PC-9 (cell line): ENCODE data around the gene OR8D2. TPM values are rescaled to one million over a fixed set of nuclear protein-coding genes. Genes with fewer than 3 reads are reported as not detected.

ENCODE experiments used
- BruUV-seq: library from RNA; stranded (reverse); fragments of 400-500 nt; replicated peaks from 2 replicates; lab custom pipeline; 2021; lab: Mats Ljungman, UMichigan
- CTCF ChIA-PET: fragments of 300-600 bp; sonication (Branson Sonifier 250); formaldehyde crosslinking; loops from one replicate; lab custom pipeline; 2022; ENCODE audit warnings: antibody characterized with exemption; lab: Charles Lee
- POLR2A ChIA-PET: fragments of 300-600 bp; sonication (Branson Sonifier 250); formaldehyde crosslinking; loops from one replicate; lab custom pipeline; 2022; ENCODE audit warnings: antibody characterized with exemption; ENCODE audit not compliant: unreplicated experiment; lab: Charles Lee
- DNase-seq, 2 experiments: peaks; one replicate each; pipeline versions ENCODE4 v3.0.0 to v3.0.0-alpha.2; 2015 to 2022; ENCODE audit warnings: mixed read lengths in 1 of 2
- H2AFZ ChIP-seq: fragments of 200-600 bp; sonication (generic); 2 replicates; pipeline ENCODE4 v1.8.1; 2017; ENCODE audit warnings: antibody characterized with exemption
- H3F3A ChIP-seq: fragments of 200-600 bp; sonication (generic); 2 replicates; pipeline ENCODE4 v1.8.1; 2017; ENCODE audit warnings: antibody characterized with exemption, mild to moderate bottlenecking, low read depth; ENCODE audit not compliant: insufficient read depth
- H3K27ac ChIP-seq: fragments of 200-600 bp; sonication (generic); 2 replicates; pipeline ENCODE4 v1.6.1; 2016; ENCODE audit warnings: mixed run types
- H3K27me3 ChIP-seq: fragments of 200-600 bp; sonication (generic); 2 replicates; pipeline ENCODE4 v1.6.1; 2016; ENCODE audit warnings: low read depth, mixed run types; ENCODE audit not compliant: insufficient read depth
- H3K36me3 ChIP-seq: fragments of 200-600 bp; sonication (generic); 2 replicates; pipeline ENCODE4 v1.6.1; 2016; ENCODE audit warnings: low read depth, mixed run types
- H3K4me1 ChIP-seq: fragments of 200-600 bp; sonication (generic); replicated peaks from 2 replicates; pipeline ENCODE4 v1.6.1; 2016; ENCODE audit warnings: mixed run types; ENCODE audit not compliant: insufficient read depth
- H3K4me2 ChIP-seq: fragments of 200-600 bp; sonication (generic); 2 replicates; pipeline ENCODE4 v1.6.1; 2017; ENCODE audit warnings: mixed run types
- H3K4me3 ChIP-seq: fragments of 200-600 bp; sonication (generic); 2 replicates; pipeline ENCODE4 v1.6.1; 2016; ENCODE audit warnings: mixed run types
- H3K79me2 ChIP-seq: fragments of 200-600 bp; sonication (generic); 2 replicates; pipeline ENCODE4 v1.6.1; 2017; ENCODE audit warnings: low read depth, mixed run types
- H3K9me2 ChIP-seq: fragments of 200-600 bp; sonication (generic); 2 replicates; pipeline ENCODE4 v1.8.1; 2017; ENCODE audit warnings: mild to moderate bottlenecking; ENCODE audit not compliant: insufficient read depth
- H3K9me3 ChIP-seq: fragments of 200-600 bp; sonication (generic); 2 replicates; pipeline ENCODE4 v1.8.1; 2016; ENCODE audit warnings: low read depth; ENCODE audit not compliant: insufficient read depth
- H4K20me1 ChIP-seq: fragments of 200-600 bp; sonication (generic); 2 replicates; pipeline ENCODE4 v1.8.1; 2017; ENCODE audit not compliant: insufficient read depth
- CTCF ChIP-seq: fragments of 200-600 bp; sonication (generic); conservative IDR thresholded peaks from 2 replicates; pipeline ENCODE4 v1.6.1; 2017; ENCODE audit warnings: mixed run types, antibody characterized with exemption, mild to moderate bottlenecking, moderate library complexity
- EZH2 ChIP-seq: fragments of 200-600 bp; sonication (generic); IDR thresholded peaks from 2 replicates; pipeline ENCODE4 v1.8.0; 2017; ENCODE audit warnings: antibody characterized with exemption, low read depth
- intact Hi-C: fragments of 100-400 bp; cut with micrococcal nuclease; formaldehyde crosslinking; loops from one replicate; pipeline ENCODE4 v1.10.0; 2022; ENCODE audit not compliant: unreplicated experiment
- total RNA-seq: library from RNA; stranded (reverse); gene quantifications from 2 replicates; pipeline ENCODE4 v1.2.3, GENCODE V29; 2021

Gene OR8D2
- total RNA-seq, 1 experiment from 2014 or later = not detected

- H3K4me3 ChIP-seq = no peak overlapping the region
- ChIA-PET POLR2A (no interaction called here), CTCF (no interaction called here)
- TF ChIP-seq EZH2 (no peak), CTCF (no peak)
- H4K20me1 ChIP-seq = no peaks in the 10 kb centered on the region
- H3K9me2 ChIP-seq = no peaks in the 10 kb centered on the region
- no TSS peak for BruUV-seq
- no peaks in the 10 kb centered on the region for H3F3A ChIP-seq
- intact Hi-C loops = no loop called here
- H3K36me3 ChIP-seq = no peaks in the 10 kb centered on the region
- H3K79me2 ChIP-seq = no peaks in the 10 kb centered on the region
- no peaks in the 10 kb centered on the region for H3K27me3 ChIP-seq
- H3K9me3 ChIP-seq = no peaks in the 10 kb centered on the region
- no peak overlapping the region for H3K4me2 ChIP-seq
- DNase-seq = no peak
- no peaks in the 10 kb centered on the region for H3K4me1 ChIP-seq
- no peak overlapping the region for H3K27ac ChIP-seq
- no peak overlapping the region for H2AFZ ChIP-seq
Observed at GRCh38 chr11:124277804-124278203, 42.2 kb downstream of the OR8D2 start.

- Histone ChIP-seq H2AFZ (no peak overlapping the region), H4K20me1 (no peaks in the 10 kb centered on the region), H3K4me3 (no peak overlapping the region), H3K27ac (no peak overlapping the region), H3K9me2 (no peaks in the 10 kb centered on the region), H3K36me3 (no peaks in the 10 kb centered on the region), H3K27me3 (no peaks in the 10 kb centered on the region), H3K4me1 (no peaks in the 10 kb centered on the region), H3K79me2 (no peaks in the 10 kb centered on the region), H3F3A (no peaks in the 10 kb centered on the region), H3K9me3 (no peaks in the 10 kb centered on the region), H3K4me2 (no peak overlapping the region)
- no TSS peak for BruUV-seq
- ChIA-PET CTCF (no interaction called here), POLR2A (no interaction called here)
- TF ChIP-seq CTCF = no peak
- no peak for TF ChIP-seq EZH2
- no peak for DNase-seq
- intact Hi-C loops = no loop called here
Observed at GRCh38 chr11:124277207-124277606, 42.8 kb downstream of the OR8D2 start.

GRCh38 chr11:124276081-124276480 is 43.9 kb downstream of the OR8D2 start:
- no TSS peak for BruUV-seq
- H3K4me2 ChIP-seq = no peak overlapping the region
- H3K4me3 ChIP-seq = no peak overlapping the region
- no peak for TF ChIP-seq EZH2
- no peak for TF ChIP-seq CTCF
- H4K20me1 ChIP-seq = no peaks in the 10 kb centered on the region
- H3F3A ChIP-seq = no peaks in the 10 kb centered on the region
- H3K9me2 ChIP-seq = no peaks in the 10 kb centered on the region
- no peaks in the 10 kb centered on the region for H3K79me2 ChIP-seq
- no peak overlapping the region for H3K27ac ChIP-seq
- no peaks in the 10 kb centered on the region for H3K36me3 ChIP-seq
- intact Hi-C loops = no loop called here
- H3K9me3 ChIP-seq = no peaks in the 10 kb centered on the region
- CTCF ChIA-PET = no interaction called here
- POLR2A ChIA-PET = no interaction called here
- no peak for DNase-seq
- H3K4me1 ChIP-seq = no peaks in the 10 kb centered on the region
- no peak overlapping the region for H2AFZ ChIP-seq
- H3K27me3 ChIP-seq = no peaks in the 10 kb centered on the region
